ENCODE results near the gene GALNT18.

Gene GALNT18

GRCh38 chr11:11227296-11228085 is 394.3 kb downstream of the GALNT18 start:
- no peak for DNase-seq
